Esophagus squamous epithelium (tissue), 5 donors: ENCODE measurements around the gene CCDC192. TPM values are rescaled to one million over a fixed set of nuclear protein-coding genes. Genes with fewer than 3 reads are reported as not detected.

Experiments used
- DNase-seq: peaks from one replicate; lab custom pipeline; 2025; lab: John Stamatoyannopoulos, UW
- H3K27ac ChIP-seq, 4 donors: fragments of 200-600 bp; sonication (generic); one replicate each; pipeline ENCODE4 v1.5.1; 2016 to 2019; ENCODE audit warnings: mild to moderate bottlenecking in 1 of 4
- H3K27me3 ChIP-seq, 4 donors: fragments of 200-600 bp; sonication (generic); 1 replicate in 3 of 4; 2 replicates in 1 of 4; pipeline versions ENCODE4 v1.5.1 to v1.6.0; 2017 to 2021; ENCODE audit warnings: antibody characterized with exemption in 1 of 4
- H3K36me3 ChIP-seq, 3 donors: fragments of 200-600 bp; sonication (generic); one replicate each; pipeline ENCODE4 v1.5.1; 2016 to 2019
- H3K4me1 ChIP-seq, 3 donors: fragments of 200-600 bp; sonication (generic); one replicate each; pipeline ENCODE4 v1.5.1; 2017 to 2019
- H3K4me3 ChIP-seq, 4 donors: fragments of 200-600 bp; sonication (generic); 1 replicate in 3 of 4; 2 replicates in 1 of 4; pipeline ENCODE4 v1.5.1; 2016 to 2019; ENCODE audit warnings: mild to moderate bottlenecking in 2 of 4, moderate library complexity in 1 of 4
- H3K9me3 ChIP-seq, 3 donors: fragments of 200-600 bp; sonication (generic); one replicate each; pipeline ENCODE4 v1.5.1; 2016 to 2019
- POLR2A ChIP-seq, 4 donors: fragments of 450-650 bp; IDR thresholded peaks; one replicate each; pipeline ENCODE4 v1.6.1; 2017; ENCODE audit warnings: antibody characterized with exemption in 4 of 4, mild to moderate bottlenecking in 4 of 4, moderate library complexity in 3 of 4
- WGBS, 2 donors: methylation state at CpG; one replicate each; pipeline ENCODE4 v1.1.5; 2018; 5-methylcytosine and 5-hydroxymethylcytosine counted together
- intact Hi-C: fragments of 100-400 bp; cut with DNase I; formaldehyde crosslinking; loops from one replicate; pipeline ENCODE4 v1.15.0; 2022
- total RNA-seq, 4 donors: library from RNA; depleted of rRNA; stranded (reverse); fragments of >200 nt; gene quantifications; one replicate each; pipeline ENCODE4 v1.1.0, GENCODE V29; 2016
- TF ChIP-seq, protein P1 (sequence below), 6 experiments: fragments of 450-650 bp in 4 of 6; fragments of 200-600 bp in 2 of 6; sonication (generic) in 2 of 6; IDR thresholded peaks; one replicate each; pipeline ENCODE4 v1.5.1; 2016 to 2019; ENCODE audit warnings: antibody characterized with exemption in 6 of 6, mild to moderate bottlenecking in 4 of 6, moderate library complexity in 4 of 6
- donor health status: DM: yes; HTN: yes; CAD: no.

CCDC192 gene
- total RNA-seq, 4 donors from 2014 or later, result not detected

DNA sequence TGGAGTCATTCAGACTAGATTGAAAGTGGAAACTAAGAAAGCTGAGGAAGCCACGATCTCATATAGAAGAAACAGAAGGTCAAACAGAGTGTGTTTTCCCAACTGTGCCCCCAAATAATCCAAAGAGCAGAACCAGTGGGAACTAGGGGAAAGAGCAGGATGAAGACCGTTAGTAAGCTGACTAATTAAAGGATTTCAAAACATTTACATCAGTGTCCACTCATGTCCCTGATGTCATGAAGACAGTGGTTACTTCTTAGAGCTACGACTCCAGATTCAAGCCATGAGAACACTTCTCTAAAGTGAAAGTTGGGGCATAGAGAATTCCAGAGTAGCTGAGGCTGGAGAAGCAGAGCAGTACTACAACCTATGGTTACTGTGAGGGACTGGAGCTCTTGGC lies 260.7 kb downstream of the CCDC192 start:
- no peaks in the 10 kb centered on the region for H3K27me3 ChIP-seq
- H3K4me1 ChIP-seq, result peaks cover 0 to 15% (median 10%) of the 10 kb centered on the region in 3 donors
- H3K9me3 ChIP-seq, result no peaks in the 10 kb centered on the region
- 63 to 86% methylated on average over 3 of the region's 3 CpGs for WGBS, 2 donors
- no peak for TF ChIP-seq POLR2A (IDR thresholded peaks at IDR 0.05)
- TF ChIP-seq, protein P1, sequence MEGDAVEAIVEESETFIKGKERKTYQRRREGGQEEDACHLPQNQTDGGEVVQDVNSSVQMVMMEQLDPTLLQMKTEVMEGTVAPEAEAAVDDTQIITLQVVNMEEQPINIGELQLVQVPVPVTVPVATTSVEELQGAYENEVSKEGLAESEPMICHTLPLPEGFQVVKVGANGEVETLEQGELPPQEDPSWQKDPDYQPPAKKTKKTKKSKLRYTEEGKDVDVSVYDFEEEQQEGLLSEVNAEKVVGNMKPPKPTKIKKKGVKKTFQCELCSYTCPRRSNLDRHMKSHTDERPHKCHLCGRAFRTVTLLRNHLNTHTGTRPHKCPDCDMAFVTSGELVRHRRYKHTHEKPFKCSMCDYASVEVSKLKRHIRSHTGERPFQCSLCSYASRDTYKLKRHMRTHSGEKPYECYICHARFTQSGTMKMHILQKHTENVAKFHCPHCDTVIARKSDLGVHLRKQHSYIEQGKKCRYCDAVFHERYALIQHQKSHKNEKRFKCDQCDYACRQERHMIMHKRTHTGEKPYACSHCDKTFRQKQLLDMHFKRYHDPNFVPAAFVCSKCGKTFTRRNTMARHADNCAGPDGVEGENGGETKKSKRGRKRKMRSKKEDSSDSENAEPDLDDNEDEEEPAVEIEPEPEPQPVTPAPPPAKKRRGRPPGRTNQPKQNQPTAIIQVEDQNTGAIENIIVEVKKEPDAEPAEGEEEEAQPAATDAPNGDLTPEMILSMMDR (IDR thresholded peaks at IDR 0.05), result no peak
- DNase-seq, result no peak
- peaks cover 0 to 8% (median 0%) of the 10 kb centered on the region in 3 donors for H3K36me3 ChIP-seq
- no peak overlapping the region for H3K27ac ChIP-seq
- intact Hi-C loops, result no loop called here
- no peak overlapping the region for H3K4me3 ChIP-seq

DNA sequence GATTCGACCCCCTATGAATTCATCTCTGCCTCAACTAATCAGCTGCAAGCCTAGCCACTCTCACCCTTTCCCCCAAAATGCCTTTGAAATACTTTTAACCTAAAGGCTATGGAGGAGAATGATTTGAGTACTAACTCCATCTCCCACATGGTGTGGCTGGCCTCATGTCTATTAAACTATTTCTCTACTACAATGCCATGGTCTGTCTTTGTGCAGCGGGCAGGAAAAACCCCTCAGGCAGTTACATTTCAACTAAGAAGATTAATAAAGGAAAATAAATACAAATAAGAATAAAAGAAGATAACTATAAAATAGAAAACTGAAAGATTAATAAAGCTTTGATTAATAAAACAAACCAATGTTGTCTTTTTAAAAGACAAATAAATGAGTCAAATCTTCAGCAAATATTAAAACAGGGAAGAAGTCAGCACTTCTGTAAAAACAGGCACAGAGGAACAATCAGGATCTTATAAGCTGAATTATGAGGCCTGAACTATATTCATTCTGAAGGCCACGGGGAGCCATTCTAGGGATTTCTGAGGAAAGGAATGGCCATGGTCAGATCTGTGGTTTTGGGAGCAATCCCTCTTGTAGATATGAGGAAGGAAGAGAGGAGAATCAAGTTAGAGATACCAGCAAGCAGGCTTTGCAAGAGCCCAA lies 264.3 kb downstream of the CCDC192 start:
- no peaks in the 10 kb centered on the region for H3K9me3 ChIP-seq
- no peak overlapping the region for H3K4me3 ChIP-seq
- TF ChIP-seq, protein P1 (IDR thresholded peaks at IDR 0.05), result no peak
- no peak for TF ChIP-seq POLR2A (IDR thresholded peaks at IDR 0.05)
- intact Hi-C loops, result no loop called here
- DNase-seq, result no peak
- no peaks in the 10 kb centered on the region for H3K27me3 ChIP-seq
- peaks cover 0 to 8% (median 0%) of the 10 kb centered on the region in 3 donors for H3K36me3 ChIP-seq
- WGBS, 2 donors, result 69 to 74% methylated on average over 3 of the region's 3 CpGs
- no peak overlapping the region for H3K27ac ChIP-seq
- no peaks in the 10 kb centered on the region for H3K4me1 ChIP-seq

DNA sequence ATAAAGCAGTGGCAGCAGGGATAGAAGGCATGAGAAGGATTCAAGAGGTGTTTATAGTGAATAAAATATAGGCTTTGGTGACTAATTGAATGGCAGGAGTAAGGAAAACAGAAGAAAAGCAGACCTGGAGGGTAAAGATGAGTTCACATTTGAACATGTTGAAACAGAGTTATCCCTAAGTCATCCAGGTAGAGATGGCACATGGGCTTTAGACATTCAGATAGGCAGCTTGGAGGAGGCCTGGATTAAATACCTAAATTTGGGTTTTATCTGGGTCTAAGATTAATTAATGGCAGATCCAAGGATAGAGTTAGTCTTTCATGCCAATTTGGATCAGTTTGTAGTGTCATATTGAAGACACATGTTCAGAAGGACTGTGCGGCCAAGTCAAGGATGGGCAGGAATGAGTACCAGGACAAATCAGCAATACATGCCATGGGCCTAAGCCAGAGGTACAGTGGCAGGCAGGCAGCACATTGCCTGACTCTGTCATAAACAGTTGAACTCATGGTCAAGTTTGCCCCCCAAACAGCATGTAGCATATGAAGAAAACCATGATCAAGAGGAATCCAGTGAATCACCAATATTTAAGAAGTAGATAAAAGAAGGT lies 264.9 kb downstream of the CCDC192 start:
- WGBS, 2 donors, result 100% methylated on average over 1 of the region's 1 CpG
- TF ChIP-seq, protein P1 (IDR thresholded peaks at IDR 0.05), result no peak
- TF ChIP-seq POLR2A (IDR thresholded peaks at IDR 0.05), result no peak
- H3K27me3 ChIP-seq, result no peaks in the 10 kb centered on the region
- H3K36me3 ChIP-seq, result peaks cover 0 to 8% (median 0%) of the 10 kb centered on the region in 3 donors
- intact Hi-C loops, result no loop called here
- H3K27ac ChIP-seq, result no peak overlapping the region
- DNase-seq, result no peak
- no peaks in the 10 kb centered on the region for H3K4me1 ChIP-seq
- no peaks in the 10 kb centered on the region for H3K9me3 ChIP-seq
- H3K4me3 ChIP-seq, result no peak overlapping the region

DNA sequence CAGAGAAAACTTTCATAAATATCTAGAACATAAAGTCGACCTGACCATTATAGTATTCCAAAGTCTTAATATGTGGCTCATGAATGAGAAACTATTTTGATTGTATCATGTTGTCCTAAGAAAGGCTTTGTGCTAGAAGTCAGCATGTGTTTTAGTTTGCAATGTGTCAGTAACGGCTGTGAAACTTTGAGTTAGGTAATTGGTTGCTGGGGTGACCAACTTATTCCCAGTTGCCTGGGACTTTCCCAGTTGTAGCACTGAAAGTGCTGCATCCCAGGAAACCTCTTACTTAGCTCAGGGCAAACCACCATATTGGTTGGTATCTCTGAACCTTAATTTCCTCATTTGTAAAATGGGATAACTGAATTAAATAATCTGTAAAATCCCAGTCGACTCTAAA lies 265.8 kb downstream of the CCDC192 start:
- Histone ChIP-seq H3K9me3 (no peaks in the 10 kb centered on the region), H3K4me1 (no peaks in the 10 kb centered on the region), H3K4me3 (no peak overlapping the region), H3K36me3 (peaks cover 0 to 8% (median 0%) of the 10 kb centered on the region in 3 donors), H3K27ac (no peak overlapping the region), H3K27me3 (no peaks in the 10 kb centered on the region)
- intact Hi-C loops, result no loop called here
- TF ChIP-seq POLR2A (IDR thresholded peaks at IDR 0.05), result no peak
- TF ChIP-seq, protein P1 (IDR thresholded peaks at IDR 0.05), result no peak
- WGBS, 2 donors, result 68 to 72% methylated on average over 3 of the region's 3 CpGs
- no peak for DNase-seq

DNA sequence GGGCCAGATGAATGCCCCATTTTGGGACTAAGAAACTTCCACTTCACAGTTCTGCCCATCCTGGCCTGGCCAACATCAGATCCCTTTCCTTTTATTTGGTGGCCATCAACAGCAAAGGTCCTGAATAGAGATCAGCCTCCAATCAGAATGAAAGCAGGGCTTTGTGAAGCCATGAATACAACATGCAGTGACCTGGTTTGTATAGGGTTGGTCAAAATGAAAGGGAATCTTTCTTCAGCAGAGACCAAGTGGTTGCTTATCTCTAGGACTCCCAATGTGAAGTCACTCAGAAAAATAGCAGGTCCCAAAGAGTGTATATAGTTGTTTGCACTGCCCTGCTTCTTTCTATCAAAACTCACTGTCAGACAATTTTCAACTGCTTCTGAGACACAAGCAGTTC lies 266.5 kb downstream of the CCDC192 start:
- intact Hi-C loops, result no loop called here
- Histone ChIP-seq H3K36me3 (peaks cover 0 to 8% (median 0%) of the 10 kb centered on the region in 3 donors), H3K4me3 (no peak overlapping the region), H3K27ac (no peak overlapping the region), H3K27me3 (no peaks in the 10 kb centered on the region), H3K9me3 (no peaks in the 10 kb centered on the region), H3K4me1 (no peaks in the 10 kb centered on the region)
- no peak for TF ChIP-seq POLR2A (IDR thresholded peaks at IDR 0.05)
- TF ChIP-seq, protein P1 (IDR thresholded peaks at IDR 0.05), result no peak
- DNase-seq, result no peak
